NCI-H510A treated with DMSO at 0.1 percent for 48 hours (cell line): ENCODE measurements around the gene TEKTIP1.
A peak's percentile ranks its signal among the peaks of the same experiment; 100 is the strongest.
"Not testable (repeated sequence)": the region's sequence is repeated elsewhere in the genome, so short reads cannot be mapped to it uniquely, and the experiment has no call there.

Experiments used
- DNase-seq: peaks from one replicate; lab custom pipeline; 2025; lab: John Stamatoyannopoulos, UW

Gene TEKTIP1

GRCh38 chr19:3557461-3558248 is 18.7 kb downstream of the TEKTIP1 start, which contains the start of gene MFSD12:
Gene MFSD12 (minus strand): TSS chr19:3557586. CDS start chr19:3557403, 183 bp downstream.
- DNase-seq = peak; percentile 57

GRCh38 chr19:3563709-3564524 is 24.9 kb downstream of the TEKTIP1 start:
- DNase-seq = no peak

- no peak for DNase-seq
These were observed 26.2 kb downstream of the TEKTIP1 start for GRCh38 chr19:3565139-3565538.

GRCh38 chr19:3570042-3570441 is 31.1 kb downstream of the TEKTIP1 start:
- DNase-seq = not testable (repeated sequence)

GRCh38 chr19:3570606-3571011 is 31.6 kb downstream of the TEKTIP1 start:
- no peak for DNase-seq

GRCh38 chr19:3572132-3572854 is 33.3 kb downstream of the TEKTIP1 start:
- DNase-seq = peak; percentile 85

- DNase-seq = no peak
These were observed 33.8 kb downstream of the TEKTIP1 start, which contains the start of gene HMG20B for GRCh38 chr19:3572855-3573161. Gene HMG20B (plus strand): TSS chr19:3572944. CDS start chr19:3573310, 366 bp downstream.

GRCh38 chr19:3573162-3573857 is 34.3 kb downstream of the TEKTIP1 start:
- no peak for DNase-seq

GRCh38 chr19:3573858-3574637 is 35.1 kb downstream of the TEKTIP1 start:
- DNase-seq = peak; percentile 13

- no peak for DNase-seq
These were observed 36.3 kb downstream of the TEKTIP1 start for GRCh38 chr19:3575260-3575741.

GRCh38 chr19:3575949-3576673 is 37.1 kb downstream of the TEKTIP1 start:
- no peak for DNase-seq

- DNase-seq = no peak
These were observed 37.9 kb downstream of the TEKTIP1 start for GRCh38 chr19:3576696-3577443.

GRCh38 chr19:3577723-3578344 is 38.9 kb downstream of the TEKTIP1 start:
- no peak for DNase-seq

- no peak for DNase-seq
These were observed 39.4 kb downstream of the TEKTIP1 start for GRCh38 chr19:3578390-3578789.

- no peak for DNase-seq
These were observed 41.4 kb downstream of the TEKTIP1 start for GRCh38 chr19:3580156-3580934.

GRCh38 chr19:3581792-3582191 is 42.8 kb downstream of the TEKTIP1 start:
- not testable (repeated sequence) for DNase-seq

- DNase-seq = not testable (repeated sequence)
These were observed 45.2 kb downstream of the TEKTIP1 start for GRCh38 chr19:3584036-3584802.
